Rectal smooth muscle tissue (tissue), 1 donor: Measurements from ENCODE around the gene ETV5.

ENCODE experiments used
- H3K27ac ChIP-seq: one replicate; pipeline ENCODE4 v1.7.0; 2013; ENCODE audit warnings: low read depth, low read length, inconsistent platforms
- H3K27me3 ChIP-seq: one replicate; pipeline ENCODE4 v1.7.0; 2013; ENCODE audit warnings: low read length; ENCODE audit not compliant: control insufficient read depth, insufficient read depth
- H3K36me3 ChIP-seq: one replicate; pipeline ENCODE4 v1.7.0; 2013; ENCODE audit warnings: low read length; ENCODE audit not compliant: control insufficient read depth, insufficient read depth
- H3K4me1 ChIP-seq: one replicate; pipeline ENCODE4 v1.7.0; 2013; ENCODE audit warnings: low read length; ENCODE audit not compliant: control insufficient read depth, insufficient read depth
- H3K4me3 ChIP-seq: one replicate; pipeline ENCODE4 v1.7.0; 2013; ENCODE audit warnings: low read length
- H3K9ac ChIP-seq: one replicate; pipeline ENCODE4 v1.7.0; 2013; ENCODE audit warnings: low read length

The ETV5 gene

GRCh38 chr3:186084264-186084663 lies 24.6 kb downstream of the ETV5 start:
- no peaks in the 10 kb centered on the region for H3K27me3 ChIP-seq
- H3K36me3 ChIP-seq = no peaks in the 10 kb centered on the region
- no peaks in the 10 kb centered on the region for H3K4me1 ChIP-seq
- H3K27ac ChIP-seq = no peak overlapping the region
- H3K4me3 ChIP-seq = no peak overlapping the region
- H3K9ac ChIP-seq = no peak overlapping the region

GRCh38 chr3:186083746-186084145 lies 25.1 kb downstream of the ETV5 start:
- no peaks in the 10 kb centered on the region for H3K36me3 ChIP-seq
- H3K27ac ChIP-seq = no peak overlapping the region
- H3K4me3 ChIP-seq = no peak overlapping the region
- H3K27me3 ChIP-seq = no peaks in the 10 kb centered on the region
- H3K4me1 ChIP-seq = no peaks in the 10 kb centered on the region
- H3K9ac ChIP-seq = no peak overlapping the region

- Histone ChIP-seq H3K27ac (no peak overlapping the region), H3K4me3 (no peak overlapping the region), H3K4me1 (no peaks in the 10 kb centered on the region), H3K27me3 (no peaks in the 10 kb centered on the region), H3K9ac (no peak overlapping the region), H3K36me3 (no peaks in the 10 kb centered on the region)
Measured at GRCh38 chr3:186082150-186082549, 26.7 kb downstream of the ETV5 start.

GRCh38 chr3:186081678-186082077 lies 27.2 kb downstream of the ETV5 start:
- Histone ChIP-seq H3K36me3 (no peaks in the 10 kb centered on the region), H3K27ac (no peak overlapping the region), H3K9ac (no peak overlapping the region), H3K27me3 (no peaks in the 10 kb centered on the region), H3K4me1 (no peaks in the 10 kb centered on the region), H3K4me3 (no peak overlapping the region)

GRCh38 chr3:186080849-186081438 lies 27.9 kb downstream of the ETV5 start:
- H3K27ac ChIP-seq = no peak overlapping the region
- no peaks in the 10 kb centered on the region for H3K27me3 ChIP-seq
- no peaks in the 10 kb centered on the region for H3K36me3 ChIP-seq
- H3K4me1 ChIP-seq = no peaks in the 10 kb centered on the region
- H3K4me3 ChIP-seq = no peak overlapping the region
- H3K9ac ChIP-seq = no peak overlapping the region

GRCh38 chr3:186079925-186080324 lies 29.0 kb downstream of the ETV5 start:
- no peaks in the 10 kb centered on the region for H3K36me3 ChIP-seq
- H3K27ac ChIP-seq = no peak overlapping the region
- H3K9ac ChIP-seq = no peak overlapping the region
- H3K4me1 ChIP-seq = no peaks in the 10 kb centered on the region
- no peak overlapping the region for H3K4me3 ChIP-seq
- no peaks in the 10 kb centered on the region for H3K27me3 ChIP-seq

GRCh38 chr3:186077466-186077865 lies 31.4 kb downstream of the ETV5 start:
- Histone ChIP-seq H3K27me3 (no peaks in the 10 kb centered on the region), H3K4me3 (no peak overlapping the region), H3K27ac (no peak overlapping the region), H3K36me3 (no peaks in the 10 kb centered on the region), H3K9ac (no peak overlapping the region), H3K4me1 (no peaks in the 10 kb centered on the region)

- Histone ChIP-seq H3K27ac (no peak overlapping the region), H3K9ac (no peak overlapping the region), H3K4me3 (no peak overlapping the region), H3K36me3 (no peaks in the 10 kb centered on the region), H3K4me1 (no peaks in the 10 kb centered on the region), H3K27me3 (no peaks in the 10 kb centered on the region)
Measured at GRCh38 chr3:186075931-186076567, 32.8 kb downstream of the ETV5 start.

- no peaks in the 10 kb centered on the region for H3K27me3 ChIP-seq
- no peak overlapping the region for H3K4me3 ChIP-seq
- H3K36me3 ChIP-seq = no peaks in the 10 kb centered on the region
- no peak overlapping the region for H3K27ac ChIP-seq
- H3K9ac ChIP-seq = no peak overlapping the region
- no peaks in the 10 kb centered on the region for H3K4me1 ChIP-seq
Measured at GRCh38 chr3:186075489-186075888, 33.4 kb downstream of the ETV5 start.

GRCh38 chr3:186073641-186074040 lies 35.2 kb downstream of the ETV5 start:
- no peak overlapping the region for H3K4me3 ChIP-seq
- no peaks in the 10 kb centered on the region for H3K4me1 ChIP-seq
- no peaks in the 10 kb centered on the region for H3K36me3 ChIP-seq
- no peaks in the 10 kb centered on the region for H3K27me3 ChIP-seq
- H3K9ac ChIP-seq = no peak overlapping the region
- H3K27ac ChIP-seq = no peak overlapping the region

- H3K36me3 ChIP-seq = no peaks in the 10 kb centered on the region
- no peaks in the 10 kb centered on the region for H3K27me3 ChIP-seq
- H3K4me1 ChIP-seq = no peaks in the 10 kb centered on the region
- no peak overlapping the region for H3K4me3 ChIP-seq
- H3K9ac ChIP-seq = no peak overlapping the region
- H3K27ac ChIP-seq = no peak overlapping the region
Measured at GRCh38 chr3:186070996-186071395, 37.9 kb downstream of the ETV5 start.

- H3K4me1 ChIP-seq = no peaks in the 10 kb centered on the region
- no peaks in the 10 kb centered on the region for H3K27me3 ChIP-seq
- H3K27ac ChIP-seq = no peak overlapping the region
- H3K4me3 ChIP-seq = no peak overlapping the region
- H3K9ac ChIP-seq = no peak overlapping the region
- H3K36me3 ChIP-seq = no peaks in the 10 kb centered on the region
Measured at GRCh38 chr3:186070550-186070949, 38.3 kb downstream of the ETV5 start.

- Histone ChIP-seq H3K27me3 (no peaks in the 10 kb centered on the region), H3K4me1 (no peaks in the 10 kb centered on the region), H3K36me3 (no peaks in the 10 kb centered on the region), H3K9ac (no peak overlapping the region), H3K4me3 (no peak overlapping the region), H3K27ac (no peak overlapping the region)
Measured at GRCh38 chr3:186070133-186070532, 38.8 kb downstream of the ETV5 start.
